T follicular helper cell (primary cell): Measurements from ENCODE around the gene C1QTNF5.

Source experiments
- DNase-seq: peaks from one replicate; pipeline ENCODE4 v3.0.0-alpha.2; 2020; ENCODE audit warnings: low read depth

The C1QTNF5 gene

DNA sequence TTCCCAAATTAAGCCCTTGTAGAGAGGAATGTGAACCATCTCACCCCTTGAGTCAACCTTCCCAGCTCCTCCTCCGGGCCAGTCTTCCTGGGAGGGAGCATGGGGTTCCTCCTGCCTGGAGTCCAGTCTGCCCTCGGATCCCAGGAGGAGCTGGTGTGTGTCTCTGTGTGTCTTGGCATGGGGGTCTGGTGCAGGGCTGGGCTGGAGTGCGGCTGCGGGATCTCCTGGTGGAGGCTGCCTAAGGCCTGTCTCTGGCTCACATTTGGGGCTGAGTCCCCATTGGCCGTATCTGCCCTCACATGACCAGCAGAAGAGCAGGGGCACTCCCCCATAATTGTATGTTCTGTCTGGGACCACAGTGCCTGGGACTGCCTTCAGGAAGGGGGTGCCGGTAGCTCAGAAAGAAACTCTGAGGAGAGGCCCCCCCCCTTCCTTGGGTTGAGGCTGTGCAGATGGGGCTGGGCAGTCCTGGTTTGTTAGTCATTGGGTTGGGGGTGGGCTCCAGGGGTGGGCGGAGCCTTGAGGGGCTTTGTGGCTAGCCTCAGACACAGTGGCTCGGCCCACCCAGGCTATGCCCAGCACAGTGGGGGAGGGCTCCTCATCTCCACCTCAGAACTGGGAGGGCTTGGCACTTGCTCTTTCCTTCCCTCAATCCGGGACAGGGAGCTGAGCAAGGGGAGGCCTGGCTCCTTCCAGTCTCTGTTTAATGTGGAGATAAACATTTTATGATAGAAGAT, 2.9 kb downstream of the C1QTNF5 start:
- DNase-seq, result no peak

- DNase-seq, result no peak
Measured at GRCh38 chr11:119336744-119337469, 3.8 kb downstream of the C1QTNF5 start.

DNA sequence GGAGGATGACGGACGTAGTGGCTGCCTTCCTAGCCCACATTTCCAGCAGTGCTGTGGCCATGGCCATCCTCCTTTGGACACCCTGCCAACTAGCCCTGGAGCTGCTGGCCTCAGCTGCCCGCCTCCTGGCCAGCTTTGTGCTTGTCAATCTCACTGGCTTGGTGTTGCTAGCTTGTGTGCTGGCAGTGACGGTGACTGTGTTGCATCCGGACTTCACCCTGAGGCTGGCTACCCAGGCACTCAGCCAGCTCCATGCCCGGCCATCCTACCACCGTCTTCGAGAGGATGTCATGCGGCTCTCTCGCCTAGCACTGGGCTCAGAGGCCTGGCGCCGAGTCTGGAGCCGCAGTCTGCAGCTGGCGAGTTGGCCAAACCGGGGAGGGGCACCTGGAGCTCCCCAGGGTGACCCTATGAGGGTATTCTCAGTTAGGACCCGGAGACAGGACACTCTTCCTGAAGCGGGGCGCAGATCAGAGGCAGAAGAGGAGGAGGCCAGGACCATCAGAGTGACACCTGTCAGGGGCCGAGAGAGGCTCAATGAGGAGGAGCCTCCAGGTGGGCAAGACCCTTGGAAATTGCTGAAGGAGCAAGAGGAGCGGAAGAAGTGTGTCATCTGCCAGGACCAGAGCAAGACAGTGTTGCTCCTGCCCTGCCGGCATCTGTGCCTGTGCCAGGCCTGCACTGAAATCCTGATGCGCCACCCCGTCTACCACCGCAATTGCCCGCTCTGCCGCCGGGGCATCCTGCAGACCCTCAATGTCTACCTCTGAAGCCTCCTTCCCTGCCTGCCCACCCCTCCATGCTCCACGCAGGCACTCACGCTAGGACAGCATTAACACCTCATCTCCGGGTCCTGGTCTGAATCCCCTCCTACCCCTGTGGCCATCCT, 4.8 kb downstream of the C1QTNF5 start:
- DNase-seq, result no peak

GRCh38 chr11:119335091-119335654, 5.5 kb downstream of the C1QTNF5 start:
- no peak for DNase-seq

DNA sequence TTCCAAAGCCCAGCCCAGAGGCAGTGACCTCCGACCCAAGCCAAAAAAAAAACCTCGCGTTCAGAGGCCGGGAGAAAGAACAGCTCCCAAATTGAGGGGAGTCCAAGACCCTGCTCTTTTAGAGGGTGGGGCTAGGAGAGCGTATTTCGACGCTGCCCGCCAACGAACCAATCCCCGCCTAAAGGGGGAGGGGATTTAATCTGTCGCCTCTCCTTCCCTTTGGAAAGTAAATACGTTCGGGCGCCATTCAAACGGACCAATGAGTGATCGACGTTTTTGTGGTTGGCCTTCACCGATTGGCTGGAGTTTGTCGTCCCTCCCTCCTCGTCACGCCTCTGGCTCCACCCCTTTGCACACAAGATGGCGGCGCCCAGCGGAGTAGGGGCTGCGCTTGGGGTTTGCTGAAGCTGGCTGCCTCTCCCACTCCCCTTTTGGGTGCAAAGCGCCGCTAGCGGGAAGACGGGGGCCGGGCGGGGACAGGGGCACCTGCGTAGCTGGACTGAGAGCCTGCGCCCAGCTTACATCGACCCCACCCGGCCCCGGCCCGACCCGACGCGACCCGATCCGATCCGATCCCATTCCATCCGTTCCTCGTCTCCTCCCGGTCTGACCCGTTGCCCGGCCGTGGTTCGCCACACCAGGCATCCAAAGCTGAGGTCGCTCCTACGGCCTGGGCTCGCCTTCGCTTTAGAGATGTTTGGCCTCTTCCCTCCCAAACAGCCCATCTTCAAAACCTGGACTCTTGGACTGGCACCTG, 6.3 kb downstream of the C1QTNF5 start, which contains the start of gene RNF26:
TSS of gene RNF26 (plus strand) at position 354 of the 757 bp plus-strand sequence. CDS start 596 bp downstream, outside the sequence.
- peak; percentile 90 for DNase-seq

DNA sequence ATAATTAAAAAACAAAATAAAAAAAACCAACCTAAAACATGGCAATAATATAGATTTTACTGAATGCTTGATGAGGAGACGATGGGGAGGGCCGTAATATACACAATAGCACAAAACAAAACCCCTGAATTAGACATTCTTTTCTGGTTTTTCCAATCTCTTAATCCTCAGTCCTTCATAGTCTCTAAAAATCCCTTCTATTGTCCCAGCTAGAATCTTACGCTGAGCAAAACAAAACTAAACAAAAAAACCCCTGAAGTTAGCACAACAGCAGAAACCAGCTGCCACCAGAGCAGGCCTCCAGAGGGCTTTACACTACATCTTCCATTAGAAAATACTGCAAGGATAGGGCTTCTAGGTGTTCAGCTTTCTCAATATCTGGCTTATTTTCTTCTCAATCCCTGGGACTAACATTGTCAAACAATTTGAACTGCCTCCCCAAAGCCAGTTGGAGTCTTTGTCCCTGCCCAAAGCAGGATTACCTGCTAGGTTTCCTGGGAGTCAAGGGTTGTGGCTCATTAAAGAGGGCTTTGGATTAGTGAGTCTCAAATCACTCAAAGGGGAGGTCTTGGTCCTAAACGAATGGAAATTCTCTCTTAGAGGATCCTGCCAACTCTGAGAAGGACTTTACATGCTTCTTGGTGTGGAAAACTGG, 8.4 kb downstream of the C1QTNF5 start:
- DNase-seq, result no peak

DNA sequence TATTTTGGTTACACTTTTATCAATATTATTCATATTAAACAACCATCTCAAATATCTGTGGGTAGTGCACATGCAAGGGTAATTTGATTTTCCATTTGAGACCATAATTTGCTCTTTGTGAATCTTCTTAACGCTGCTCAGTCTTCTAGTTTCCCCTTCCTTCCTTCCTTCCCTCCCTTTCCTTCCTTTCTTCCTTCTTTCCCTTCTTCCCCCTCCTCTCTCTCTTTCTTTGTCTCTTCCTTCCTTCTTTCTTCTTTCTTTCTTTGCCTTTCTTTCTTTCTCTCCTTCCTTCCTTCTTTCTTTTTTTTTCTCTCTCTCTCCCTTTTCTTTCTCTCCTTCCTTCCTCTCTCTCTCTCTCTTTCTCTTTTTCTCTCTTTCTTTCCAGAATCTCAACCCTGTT, 10.4 kb downstream of the C1QTNF5 start:
- DNase-seq, result no peak

DNA sequence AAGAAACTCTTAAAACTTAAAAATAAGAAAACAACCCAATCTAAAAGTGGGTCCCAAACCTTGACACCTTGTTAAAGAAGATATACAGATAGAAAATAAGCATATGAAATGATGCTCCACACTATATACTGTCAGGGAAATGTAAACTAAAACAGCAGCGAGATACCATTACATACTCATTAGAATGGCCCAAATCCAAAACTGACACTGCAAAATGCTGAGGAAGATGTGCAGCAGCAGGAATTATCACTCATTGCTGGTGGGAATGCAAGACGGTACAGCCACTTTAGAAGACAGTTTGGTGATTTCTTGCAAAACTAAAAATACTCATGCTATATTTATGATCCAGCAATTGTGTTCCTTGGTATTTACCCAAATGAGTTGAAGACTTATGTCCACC, 11.4 kb downstream of the C1QTNF5 start:
- DNase-seq, result no peak

DNA sequence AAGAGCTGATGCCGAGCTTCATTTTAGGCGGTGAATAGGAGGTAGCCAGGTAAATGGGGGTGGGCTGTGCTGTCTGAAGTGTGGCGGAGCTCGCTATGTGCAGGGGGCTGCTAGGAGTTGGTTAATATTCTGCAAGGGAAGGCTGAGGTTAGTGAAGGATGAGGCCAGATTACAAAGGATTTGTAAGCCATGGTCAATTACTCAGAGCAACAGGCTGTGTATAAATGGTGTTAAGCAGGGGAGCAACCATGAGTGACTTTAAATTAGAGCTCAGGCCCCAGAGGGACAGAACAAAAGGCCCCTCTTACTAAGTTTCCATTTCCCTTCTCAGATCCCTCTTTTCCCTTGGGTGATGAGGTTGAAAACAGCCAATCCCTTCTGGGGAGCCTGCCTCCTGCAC, 16.5 kb downstream of the C1QTNF5 start:
- no peak for DNase-seq

DNA sequence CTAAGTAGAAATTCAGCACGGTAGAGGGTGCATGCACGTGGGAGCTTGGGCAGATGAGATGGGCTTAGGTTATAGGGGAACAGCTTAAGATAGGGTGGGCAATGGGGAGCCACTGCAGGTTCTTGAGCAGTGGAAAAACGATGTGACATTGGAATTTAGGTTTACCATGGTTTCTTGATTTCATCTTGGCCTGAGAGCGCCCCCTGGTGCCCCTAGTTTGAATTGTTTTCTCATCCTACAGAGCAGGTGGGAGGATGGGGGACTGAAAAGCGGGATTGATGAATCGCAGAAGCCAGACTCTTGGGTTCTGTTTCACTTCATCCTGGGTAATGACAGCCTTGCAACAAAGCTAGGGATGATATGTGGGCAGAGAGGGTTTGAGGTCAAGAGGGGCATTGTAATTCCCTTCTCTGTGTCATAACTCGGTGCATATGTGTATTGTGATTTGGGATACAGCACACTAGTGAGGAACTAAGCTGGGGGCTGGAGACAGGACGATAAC, 17.1 kb downstream of the C1QTNF5 start:
- DNase-seq, result peak; percentile 70

DNA sequence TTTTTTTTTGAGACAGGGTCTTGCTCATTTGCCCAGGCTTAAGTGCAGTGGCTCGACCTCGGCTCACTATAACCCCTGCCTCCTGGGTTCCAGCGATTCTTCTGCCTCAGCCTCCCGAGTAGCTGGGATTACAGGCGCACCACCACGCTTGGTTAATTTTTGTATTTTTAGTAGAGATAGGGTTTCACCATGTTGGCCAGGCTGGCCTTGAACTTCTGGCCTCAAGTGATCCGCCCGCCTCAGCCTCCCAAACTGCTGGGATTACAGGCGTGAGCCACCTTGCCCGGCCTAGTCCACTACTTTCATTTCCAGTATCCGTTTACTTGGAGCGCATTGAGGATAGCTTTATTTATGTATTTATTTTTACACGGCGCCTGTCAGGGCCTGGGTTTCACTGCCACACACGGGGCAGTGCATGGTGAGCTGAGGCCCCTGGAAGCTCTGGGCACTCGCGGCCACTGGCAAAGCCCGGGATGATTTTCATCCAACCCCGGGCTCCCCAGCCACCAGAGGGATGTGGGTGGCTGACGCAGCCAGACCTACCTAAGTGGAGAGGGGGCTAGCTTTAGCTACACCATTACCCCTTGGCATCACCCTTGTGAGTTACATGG, 17.7 kb downstream of the C1QTNF5 start:
- DNase-seq, result no peak

- DNase-seq, result no peak
Measured at GRCh38 chr11:119322360-119322739, 18.3 kb downstream of the C1QTNF5 start.

DNA sequence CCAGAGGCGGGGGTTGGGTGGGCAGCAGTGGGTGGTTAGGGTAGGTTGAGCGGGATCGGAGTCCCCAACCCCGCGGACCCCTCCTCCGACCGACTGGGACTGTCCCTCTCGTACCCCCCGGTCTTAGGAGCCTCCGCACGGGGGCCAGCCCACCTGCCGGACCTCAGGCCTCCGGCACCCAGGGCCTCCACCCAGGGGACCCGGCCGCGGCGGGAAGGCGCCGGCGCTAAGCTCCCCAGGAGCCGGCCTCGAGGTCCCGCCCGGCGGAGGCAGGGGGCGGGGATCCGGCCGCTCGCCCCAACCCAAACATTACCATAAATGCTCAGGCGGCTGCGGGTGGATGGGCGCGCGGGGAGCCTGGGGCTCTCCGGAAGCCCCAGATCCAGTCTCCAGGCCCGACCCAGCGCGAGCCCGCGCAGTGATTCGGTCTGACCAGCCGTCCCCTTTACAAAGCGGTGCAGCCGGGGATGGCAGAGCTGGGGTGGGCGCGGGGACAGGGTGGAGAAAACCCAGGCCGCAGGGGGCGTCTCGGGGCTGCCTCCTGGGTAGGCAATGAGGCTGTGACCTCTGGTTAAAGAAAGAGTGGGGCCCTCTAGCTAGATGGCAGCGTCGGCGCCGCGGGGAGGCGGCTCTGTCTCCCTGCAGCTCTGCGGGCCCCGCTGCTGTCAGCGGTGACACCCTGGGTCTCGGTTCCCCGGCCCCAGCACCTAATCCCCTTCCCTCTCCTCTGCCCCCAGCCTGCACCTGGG, 19.7 kb downstream of the C1QTNF5 start:
- DNase-seq, result no peak

DNA sequence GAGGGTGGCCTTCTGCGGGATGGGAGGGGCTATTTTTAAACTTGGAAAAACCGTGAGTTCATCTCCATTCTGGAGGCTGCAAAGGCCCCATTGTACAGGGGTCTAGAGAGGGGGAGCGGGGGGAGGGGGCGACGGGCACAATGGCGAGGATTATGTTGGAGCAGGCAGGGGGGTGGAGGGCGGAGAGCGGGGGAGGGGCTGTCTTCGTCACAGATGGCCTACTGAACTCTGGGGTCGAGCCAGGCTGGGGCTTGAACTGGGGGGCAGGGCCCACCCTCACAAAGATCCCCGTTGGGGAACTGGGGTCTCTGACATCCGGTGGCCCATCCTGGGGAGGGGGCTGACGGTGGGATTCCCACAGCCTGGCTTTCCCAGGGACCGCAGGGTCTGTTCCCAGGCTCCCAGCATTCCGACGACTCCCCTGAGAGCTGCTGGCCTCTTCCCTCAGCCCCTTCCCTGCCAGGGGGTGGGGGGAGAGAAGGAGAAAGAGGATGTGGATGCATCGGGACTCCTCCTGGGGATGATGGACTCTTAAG, 20.4 kb downstream of the C1QTNF5 start:
- DNase-seq, result no peak

GRCh38 chr11:119319700-119320239, 20.9 kb downstream of the C1QTNF5 start:
- DNase-seq, result no peak

- DNase-seq, result no peak
Measured at GRCh38 chr11:119319136-119319699, 21.5 kb downstream of the C1QTNF5 start.

DNA sequence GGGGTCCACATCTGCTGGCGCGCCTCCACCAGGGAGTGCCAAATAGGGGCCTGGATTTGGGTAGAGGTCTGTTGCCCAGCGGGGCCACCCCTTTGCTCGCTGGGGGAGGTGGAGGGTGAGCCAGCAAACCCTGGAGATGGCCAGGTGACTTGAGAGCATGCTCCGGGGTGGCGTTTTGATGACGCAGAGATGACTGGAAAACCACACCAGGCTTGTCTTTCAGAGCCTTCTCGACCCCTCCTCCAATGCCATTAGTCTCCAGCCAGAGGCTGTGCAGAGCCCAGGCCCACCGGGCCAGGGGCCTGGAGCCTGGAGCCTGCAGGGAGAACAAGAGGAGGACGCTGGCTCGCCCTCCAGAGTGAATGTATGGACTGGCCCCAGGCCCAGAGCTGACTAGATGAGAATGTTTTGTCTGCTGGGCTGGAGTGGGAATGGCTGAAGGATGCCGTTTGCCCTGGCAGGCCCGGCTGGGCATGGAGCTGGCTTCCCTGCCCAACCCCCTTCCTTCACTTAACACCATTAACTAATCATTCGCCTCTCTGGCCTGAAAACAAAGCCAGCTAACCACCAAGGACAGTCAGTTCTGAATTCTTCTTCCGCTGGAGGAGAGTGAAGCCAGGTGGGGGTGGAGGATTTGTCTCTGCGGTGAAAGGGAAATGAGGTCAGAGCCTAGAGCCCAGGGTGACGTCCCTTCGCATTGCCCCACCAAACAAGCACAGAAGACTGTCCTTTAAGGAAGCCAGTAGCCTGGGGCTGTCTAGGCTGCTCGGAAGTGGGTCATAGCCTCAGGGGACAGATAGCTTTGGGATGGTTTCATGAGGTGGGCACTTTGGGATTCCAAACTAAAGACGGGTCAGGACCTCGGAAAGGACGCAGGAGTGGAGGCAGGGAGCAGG, 22.2 kb downstream of the C1QTNF5 start:
- no peak for DNase-seq
